Panc1 (cell line): Measurements from ENCODE around the gene HOXA2. TPM values are rescaled to one million over a fixed set of nuclear protein-coding genes. Genes with fewer than 3 reads are reported as not detected.

Experiments used
- ATAC-seq: fragments of 200-7000 bp; cut with Tn5 transposase; 2 replicates; pipeline ENCODE4 v1.9.1; 2020; ENCODE audit warnings: mild to moderate bottlenecking, moderate library complexity
- BruUV-seq: library from RNA; stranded (reverse); fragments of 400-500 nt; replicated peaks from 2 replicates; lab custom pipeline; 2021; lab: Mats Ljungman, UMichigan
- CTCF ChIA-PET: fragments of 300-600 bp; sonication (Branson Sonifier 250); formaldehyde crosslinking; loops from one replicate; lab custom pipeline; 2022; ENCODE audit warnings: antibody characterized with exemption; lab: Charles Lee
- POLR2A ChIA-PET: fragments of 300-600 bp; sonication (Branson Sonifier 250); formaldehyde crosslinking; loops from one replicate; lab custom pipeline; 2022; ENCODE audit warnings: antibody characterized with exemption; lab: Charles Lee
- DNase-seq: peaks from one replicate; pipeline ENCODE4 v3.0.0-alpha.2; 2010; ENCODE audit warnings: low read depth, low spot score
- H3K27ac ChIP-seq: 2 replicates; pipeline ENCODE4 v1.5.1; 2011; ENCODE audit warnings: mild to moderate bottlenecking, low read length, inconsistent platforms
- H3K27me3 ChIP-seq: fragments of 200-500 bp; sonication (Bioruptor generic); 2 replicates; pipeline ENCODE4 v1.6.0; 2014; ENCODE audit warnings: low read length, inconsistent platforms; ENCODE audit not compliant: control insufficient read depth, insufficient read depth
- H3K36me3 ChIP-seq: fragments of 200-500 bp; sonication (Bioruptor generic); 2 replicates; pipeline ENCODE4 v1.5.1; 2014; ENCODE audit warnings: inconsistent platforms, mild to moderate bottlenecking, low read length, moderate library complexity; ENCODE audit not compliant: control insufficient read depth, insufficient read depth
- H3K4me1 ChIP-seq: 2 replicates; pipeline ENCODE4 v1.5.1; 2011; ENCODE audit warnings: inconsistent platforms, mild to moderate bottlenecking, low read length, moderate library complexity; ENCODE audit not compliant: control insufficient read depth, insufficient read depth
- H3K4me3 ChIP-seq, 2 experiments: 2 replicates each; pipeline ENCODE4 v1.5.1; 2011 to 2012; ENCODE audit warnings: low read depth in 2 of 2, low read length in 2 of 2, mild to moderate bottlenecking in 2 of 2, inconsistent platforms in 1 of 2, moderate library complexity in 1 of 2
- H3K9me3 ChIP-seq: fragments of 200-500 bp; sonication (Bioruptor generic); 2 replicates; pipeline ENCODE4 v1.5.1; 2014; ENCODE audit warnings: low read depth, mild to moderate bottlenecking, inconsistent platforms, low read length, moderate library complexity; ENCODE audit not compliant: control insufficient read depth, insufficient read depth
- POLR2AphosphoS5 ChIP-seq: IDR thresholded peaks from 2 replicates; pipeline ENCODE4 v1.6.1; 2012; ENCODE audit warnings: mild to moderate bottlenecking, low read depth, low read length, moderate library complexity
- SIN3A ChIP-seq: IDR thresholded peaks from 2 replicates; pipeline ENCODE4 v1.6.1; 2012; ENCODE audit warnings: low read depth, mild to moderate bottlenecking, low read length, moderate library complexity, borderline replicate concordance; ENCODE audit not compliant: insufficient read depth
- TCF7L2 ChIP-seq: IDR thresholded peaks from 2 replicates; pipeline ENCODE4 v1.6.1; 2011; ENCODE audit warnings: mild to moderate bottlenecking, low read depth, low read length, inconsistent platforms
- in situ Hi-C: cut with HindIII; loops from 2 replicates; pipeline ENCODE4 v1.10.0; 2016; ENCODE audit warnings: low sequenced_read_pairs, low pct_unique_long_range_greater_than_20kb
- intact Hi-C: fragments of 100-400 bp; cut with micrococcal nuclease; formaldehyde crosslinking; loops from one replicate; pipeline ENCODE4 v1.10.0; 2022; ENCODE audit not compliant: unreplicated experiment
- total RNA-seq: library from RNA; stranded (reverse); gene quantifications from one replicate; pipeline ENCODE4 v1.2.1, GENCODE V29; 2021; ENCODE audit not compliant: unreplicated experiment
- TF ChIP-seq, protein P1 (sequence below), 2 experiments: IDR thresholded peaks; 2 replicates each; pipeline ENCODE4 v1.6.1; 2011 to 2012; ENCODE audit warnings: low read depth in 2 of 2, control low read depth in 1 of 2, low read length in 1 of 2, mild to moderate bottlenecking in 1 of 2, moderate library complexity in 1 of 2; ENCODE audit not compliant: insufficient read depth in 1 of 2
- TF ChIP-seq, protein P2 (sequence below): fragments of 450-650 bp; IDR thresholded peaks from 2 replicates; pipeline ENCODE4 v1.5.1; 2017; ENCODE audit warnings: mild to moderate bottlenecking

Gene HOXA2
- total RNA-seq, 1 experiment from 2014 or later, result 2.9 TPM

DNA sequence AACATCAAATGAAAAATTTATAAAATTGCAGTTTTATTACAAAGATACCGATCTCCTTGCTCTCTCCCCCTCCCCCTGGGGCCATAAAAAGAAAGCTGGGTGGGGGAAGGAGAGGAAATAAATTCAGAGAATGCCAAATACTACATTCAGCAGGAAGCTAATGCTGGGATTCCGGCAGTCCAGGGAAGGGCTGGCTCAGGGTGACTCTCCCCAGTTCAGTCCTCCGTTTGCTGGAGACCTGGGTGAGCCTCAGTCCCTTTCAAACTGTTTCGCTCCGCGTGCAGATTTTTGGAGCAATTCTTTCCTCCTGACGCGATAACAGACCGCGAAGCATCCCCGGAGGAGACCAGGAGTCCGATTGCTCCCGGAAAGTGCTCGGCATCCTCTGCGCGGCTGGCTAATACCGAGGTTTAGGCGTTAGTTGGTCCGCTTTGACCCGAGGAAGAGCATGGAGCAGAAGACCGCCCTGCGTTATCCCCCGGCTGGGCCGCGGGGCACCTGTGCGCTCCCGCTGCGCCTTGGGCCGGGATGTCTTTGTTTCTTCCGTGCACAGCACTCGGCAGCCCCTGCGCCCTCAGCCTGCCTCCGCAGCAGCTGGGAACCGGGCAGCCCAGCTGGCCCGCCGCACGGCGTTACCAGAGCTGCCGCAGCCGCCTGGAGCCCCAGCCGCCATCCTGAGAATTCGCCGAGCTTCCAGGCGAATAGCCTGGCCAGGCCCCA, 3.9 kb upstream of the HOXA2 start:
- Histone ChIP-seq H3K36me3 (0 out of 2 replicates have a peak, but pooled peaks cover 2% of the 10 kb centered on the region), H3K4me1 (peaks cover 74% of the 10 kb centered on the region), H3K9me3 (no peaks in the 10 kb centered on the region), H3K4me3 (no peak overlapping the region), H3K27ac (peak overlapping the region; percentile 85), H3K27me3 (no peaks in the 10 kb centered on the region)
- BruUV-seq, result no TSS peak
- intact Hi-C loops, result no loop called here
- POLR2A ChIA-PET, result no interaction called here
- ATAC-seq (no peak), DNase-seq (no peak)
- 0 out of 2 replicates have a peak, but pooled peaks have one; percentile 16 for TF ChIP-seq POLR2AphosphoS5
- TF ChIP-seq, protein P1, sequence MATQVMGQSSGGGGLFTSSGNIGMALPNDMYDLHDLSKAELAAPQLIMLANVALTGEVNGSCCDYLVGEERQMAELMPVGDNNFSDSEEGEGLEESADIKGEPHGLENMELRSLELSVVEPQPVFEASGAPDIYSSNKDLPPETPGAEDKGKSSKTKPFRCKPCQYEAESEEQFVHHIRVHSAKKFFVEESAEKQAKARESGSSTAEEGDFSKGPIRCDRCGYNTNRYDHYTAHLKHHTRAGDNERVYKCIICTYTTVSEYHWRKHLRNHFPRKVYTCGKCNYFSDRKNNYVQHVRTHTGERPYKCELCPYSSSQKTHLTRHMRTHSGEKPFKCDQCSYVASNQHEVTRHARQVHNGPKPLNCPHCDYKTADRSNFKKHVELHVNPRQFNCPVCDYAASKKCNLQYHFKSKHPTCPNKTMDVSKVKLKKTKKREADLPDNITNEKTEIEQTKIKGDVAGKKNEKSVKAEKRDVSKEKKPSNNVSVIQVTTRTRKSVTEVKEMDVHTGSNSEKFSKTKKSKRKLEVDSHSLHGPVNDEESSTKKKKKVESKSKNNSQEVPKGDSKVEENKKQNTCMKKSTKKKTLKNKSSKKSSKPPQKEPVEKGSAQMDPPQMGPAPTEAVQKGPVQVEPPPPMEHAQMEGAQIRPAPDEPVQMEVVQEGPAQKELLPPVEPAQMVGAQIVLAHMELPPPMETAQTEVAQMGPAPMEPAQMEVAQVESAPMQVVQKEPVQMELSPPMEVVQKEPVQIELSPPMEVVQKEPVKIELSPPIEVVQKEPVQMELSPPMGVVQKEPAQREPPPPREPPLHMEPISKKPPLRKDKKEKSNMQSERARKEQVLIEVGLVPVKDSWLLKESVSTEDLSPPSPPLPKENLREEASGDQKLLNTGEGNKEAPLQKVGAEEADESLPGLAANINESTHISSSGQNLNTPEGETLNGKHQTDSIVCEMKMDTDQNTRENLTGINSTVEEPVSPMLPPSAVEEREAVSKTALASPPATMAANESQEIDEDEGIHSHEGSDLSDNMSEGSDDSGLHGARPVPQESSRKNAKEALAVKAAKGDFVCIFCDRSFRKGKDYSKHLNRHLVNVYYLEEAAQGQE (IDR thresholded peaks at IDR 0.05; ENCODE audit: insufficient read depth in 1 of 2, low read depth in 2 of 2, low read length in 1 of 2), result no peak
- CTCF ChIA-PET, result no interaction called here
- in situ Hi-C loops, result no loop called here

DNA sequence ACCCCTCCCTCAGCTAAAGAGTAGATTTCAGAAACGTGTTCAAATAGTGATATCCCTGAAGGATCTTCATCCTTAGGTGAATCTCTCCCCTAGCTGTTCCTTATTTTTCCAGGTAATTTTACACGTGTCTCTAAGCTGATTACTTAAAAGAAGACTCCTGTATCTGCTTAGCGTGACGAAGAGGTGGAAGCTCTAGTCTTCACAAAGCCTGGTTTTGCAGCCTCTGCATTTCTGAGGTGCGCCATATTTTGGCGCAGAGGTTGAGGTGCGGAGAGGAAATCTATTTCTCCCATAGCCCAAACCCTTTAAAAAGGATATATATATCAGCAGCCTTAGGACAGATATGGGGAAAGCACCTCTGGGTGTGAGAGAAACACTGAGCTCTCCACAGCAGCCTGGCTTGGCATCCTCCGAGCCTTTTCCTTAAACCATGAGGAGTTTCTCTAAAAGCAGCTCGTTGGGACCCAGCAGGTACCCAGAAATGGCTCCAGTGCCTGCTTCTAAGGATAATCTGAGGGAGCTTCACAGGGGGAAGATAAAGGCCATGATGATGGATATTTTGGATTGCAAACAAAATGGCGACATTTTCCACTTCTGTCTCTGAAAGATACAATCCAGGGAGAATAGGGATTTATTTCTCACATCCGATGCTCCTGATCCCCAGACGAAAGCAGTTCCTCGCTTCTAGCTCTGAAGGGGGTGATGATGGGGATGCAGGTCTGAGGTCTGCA, 3.0 kb upstream of the HOXA2 start:
- intact Hi-C loops, result no loop called here
- ATAC-seq (no peak), DNase-seq (no peak)
- Histone ChIP-seq H3K4me3 (no peak overlapping the region), H3K9me3 (no peaks in the 10 kb centered on the region), H3K4me1 (peaks cover 74% of the 10 kb centered on the region), H3K36me3 (0 out of 2 replicates have a peak, but pooled peaks cover 2% of the 10 kb centered on the region), H3K27me3 (no peaks in the 10 kb centered on the region), H3K27ac (peak overlapping the region; percentile 85)
- POLR2A ChIA-PET, result interaction anchor here (0.8 kb wide), 1 partner anchor 227 kb away, joined by 11 read pairs; no protein-coding TSS in a partner anchor
- no peak for TF ChIP-seq TCF7L2
- no peak for TF ChIP-seq SIN3A
- TF ChIP-seq POLR2AphosphoS5, result no peak
- TF ChIP-seq, protein P1 (IDR thresholded peaks at IDR 0.05; ENCODE audit: insufficient read depth in 1 of 2, low read depth in 2 of 2, low read length in 1 of 2), result no peak
- TF ChIP-seq, protein P2, sequence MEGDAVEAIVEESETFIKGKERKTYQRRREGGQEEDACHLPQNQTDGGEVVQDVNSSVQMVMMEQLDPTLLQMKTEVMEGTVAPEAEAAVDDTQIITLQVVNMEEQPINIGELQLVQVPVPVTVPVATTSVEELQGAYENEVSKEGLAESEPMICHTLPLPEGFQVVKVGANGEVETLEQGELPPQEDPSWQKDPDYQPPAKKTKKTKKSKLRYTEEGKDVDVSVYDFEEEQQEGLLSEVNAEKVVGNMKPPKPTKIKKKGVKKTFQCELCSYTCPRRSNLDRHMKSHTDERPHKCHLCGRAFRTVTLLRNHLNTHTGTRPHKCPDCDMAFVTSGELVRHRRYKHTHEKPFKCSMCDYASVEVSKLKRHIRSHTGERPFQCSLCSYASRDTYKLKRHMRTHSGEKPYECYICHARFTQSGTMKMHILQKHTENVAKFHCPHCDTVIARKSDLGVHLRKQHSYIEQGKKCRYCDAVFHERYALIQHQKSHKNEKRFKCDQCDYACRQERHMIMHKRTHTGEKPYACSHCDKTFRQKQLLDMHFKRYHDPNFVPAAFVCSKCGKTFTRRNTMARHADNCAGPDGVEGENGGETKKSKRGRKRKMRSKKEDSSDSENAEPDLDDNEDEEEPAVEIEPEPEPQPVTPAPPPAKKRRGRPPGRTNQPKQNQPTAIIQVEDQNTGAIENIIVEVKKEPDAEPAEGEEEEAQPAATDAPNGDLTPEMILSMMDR, result no peak
- CTCF ChIA-PET, result no interaction called here
- BruUV-seq, result no TSS peak
- in situ Hi-C loops, result no loop called here
